Omental fat pad (tissue), 4 donors: Measurements from ENCODE around the gene SNX8. TPM values are rescaled to one million over a fixed set of nuclear protein-coding genes. Genes with fewer than 3 reads are reported as not detected.
A peak's percentile ranks its signal among the peaks of the same experiment; 100 is the strongest.
"Not testable (repeated sequence)": the region's sequence is repeated elsewhere in the genome, so short reads cannot be mapped to it uniquely, and the experiment has no call there.

Experiments used
- ATAC-seq: fragments of 150-250 bp; one replicate; pipeline ENCODE4 v1.9.1; 2016; ENCODE audit warnings: mild to moderate bottlenecking, moderate library complexity; ENCODE audit not compliant: low FRiP score
- DNase-seq: peaks from one replicate; pipeline ENCODE4 v3.0.0-alpha.2; 2019; ENCODE audit warnings: low spot score
- CTCF ChIP-seq, 3 donors: fragments of 450-650 bp; IDR thresholded peaks; one replicate each; pipeline ENCODE4 v1.5.1; 2016 to 2017; ENCODE audit warnings: antibody characterized with exemption in 3 of 3, mild to moderate bottlenecking in 3 of 3, moderate library complexity in 2 of 3
- total RNA-seq, 4 donors: library from RNA; depleted of rRNA; stranded (reverse); fragments of >200 nt; gene quantifications; one replicate each; pipeline ENCODE4 v1.1.0, GENCODE V29; 2016

Gene SNX8
- total RNA-seq, 4 donors from 2014 or later = 18.6 to 50.1 (median 26.7) TPM

GRCh38 chr7:2325162-2325561 is 10.9 kb upstream of the SNX8 start:
- TF ChIP-seq CTCF (IDR thresholded peaks at IDR 0.05) = no peak
- ATAC-seq (peak; percentile 37), DNase-seq (no peak)

- TF ChIP-seq CTCF (IDR thresholded peaks at IDR 0.05) = no peak
Measured at GRCh38 chr7:2321020-2321419, 6.8 kb upstream of the SNX8 start.

GRCh38 chr7:2317556-2318293 is 3.5 kb upstream of the SNX8 start:
- no peak for TF ChIP-seq CTCF (IDR thresholded peaks at IDR 0.05)
- DNase-seq (no peak), ATAC-seq (no peak)

More at GRCh38 chr7:2321020-2321419, 6.8 kb upstream of the SNX8 start:
- ATAC-seq (no peak), DNase-seq (no peak)

- TF ChIP-seq CTCF (IDR thresholded peaks at IDR 0.05) = no peak
- ATAC-seq (no peak), DNase-seq (no peak)
Measured at GRCh38 chr7:2316578-2316977, 2.3 kb upstream of the SNX8 start.

- no peak for ATAC-seq
- no peak for DNase-seq
- no peak for TF ChIP-seq CTCF (IDR thresholded peaks at IDR 0.05)
Measured at GRCh38 chr7:2315787-2316186, 1.5 kb upstream of the SNX8 start.

- not testable (repeated sequence) for DNase-seq, ATAC-seq
Measured at GRCh38 chr7:2314956-2315530, 802 bp upstream of the SNX8 start.

GRCh38 chr7:2313450-2314208 is 612 bp downstream of the SNX8 start:
- DNase-seq = no peak
- TF ChIP-seq CTCF (IDR thresholded peaks at IDR 0.05) = no peak
- no peak for ATAC-seq
